GM23248 (cell line): ENCODE results near the gene CHRD. TPM values are rescaled to one million over a fixed set of nuclear protein-coding genes. Genes with fewer than 3 reads are reported as not detected.

ENCODE experiments used
- DNase-seq: peaks from one replicate; pipeline ENCODE4 v3.0.0-alpha.2; 2015
- H2AFZ ChIP-seq: fragments of 200-600 bp; sonication (generic); 2 replicates; pipeline ENCODE4 v1.6.1; 2016; ENCODE audit warnings: antibody characterized with exemption
- H3F3A ChIP-seq: fragments of 200-600 bp; sonication (generic); 2 replicates; pipeline ENCODE4 v1.6.1; 2016; ENCODE audit warnings: mild to moderate bottlenecking, antibody characterized with exemption, mixed run types; ENCODE audit not compliant: insufficient read depth
- H3K27ac ChIP-seq: fragments of 200-600 bp; sonication (generic); 2 replicates; pipeline ENCODE4 v1.5.1; 2016; ENCODE audit warnings: mild to moderate bottlenecking
- H3K27me3 ChIP-seq: fragments of 200-600 bp; sonication (generic); replicated peaks from 2 replicates; pipeline ENCODE4 v1.6.1; 2016; ENCODE audit warnings: mild to moderate bottlenecking; ENCODE audit not compliant: insufficient read depth
- H3K36me3 ChIP-seq: fragments of 200-600 bp; sonication (generic); 2 replicates; pipeline ENCODE4 v1.6.1; 2016; ENCODE audit warnings: low read depth, mild to moderate bottlenecking
- H3K4me1 ChIP-seq: fragments of 200-600 bp; sonication (generic); 2 replicates; pipeline ENCODE4 v1.6.1; 2016; ENCODE audit warnings: mild to moderate bottlenecking; ENCODE audit not compliant: insufficient read depth
- H3K4me2 ChIP-seq: fragments of 200-600 bp; sonication (generic); one replicate; pipeline ENCODE4 v1.6.1; 2016; ENCODE audit warnings: mild to moderate bottlenecking; ENCODE audit not compliant: unreplicated experiment
- H3K4me3 ChIP-seq: fragments of 200-600 bp; sonication (generic); 2 replicates; pipeline ENCODE4 v1.5.1; 2016; ENCODE audit warnings: mild to moderate bottlenecking
- H3K79me2 ChIP-seq: fragments of 200-600 bp; sonication (generic); 2 replicates; pipeline ENCODE4 v1.6.1; 2016; ENCODE audit warnings: mild to moderate bottlenecking; ENCODE audit not compliant: insufficient read depth
- H3K9ac ChIP-seq: fragments of 200-600 bp; sonication (generic); 2 replicates; pipeline ENCODE4 v1.6.1; 2016; ENCODE audit warnings: mild to moderate bottlenecking
- H3K9me2 ChIP-seq: fragments of 200-600 bp; sonication (generic); 2 replicates; pipeline ENCODE4 v1.6.1; 2016; ENCODE audit warnings: mixed run types, mild to moderate bottlenecking, moderate library complexity; ENCODE audit not compliant: insufficient read depth
- H3K9me3 ChIP-seq: fragments of 200-600 bp; sonication (generic); one replicate; pipeline ENCODE4 v1.6.1; 2017; ENCODE audit warnings: low read depth
- H4K20me1 ChIP-seq: fragments of 200-600 bp; sonication (generic); 2 replicates; pipeline ENCODE4 v1.6.0; 2016; ENCODE audit not compliant: insufficient read depth
- EZH2 ChIP-seq: fragments of 200-600 bp; sonication (generic); IDR thresholded peaks from 2 replicates; pipeline ENCODE4 v1.6.1; 2018; ENCODE audit warnings: antibody characterized with exemption, mild to moderate bottlenecking; ENCODE audit not compliant: insufficient read depth, poor library complexity, severe bottlenecking
- EZH2phosphoT487 ChIP-seq: fragments of 200-600 bp; sonication (generic); IDR thresholded peaks from 2 replicates; pipeline ENCODE4 v1.6.1; 2018; ENCODE audit warnings: antibody characterized with exemption, moderate library complexity, mild to moderate bottlenecking, low read depth; ENCODE audit not compliant: insufficient read depth
- WGBS, 2 experiments: methylation state at CpG; one replicate each; pipeline ENCODE4 v1.1.6; 2015 to 2017; ENCODE audit warnings: low lambda C conversion rate in 2 of 2, low coverage in 1 of 2; ENCODE audit errors: missing lambda C conversion rate in 2 of 2; 5-methylcytosine and 5-hydroxymethylcytosine counted together
- in situ Hi-C: fragments of 300-500 bp; cut with MboI; formaldehyde crosslinking; loops from 2 replicates; pipeline ENCODE4 v1.15.0; 2020
- polyA plus RNA-seq: library from polyadenylated mRNA; unstranded; fragments of >200 nt; fragmentation: Nextera tagmentation; extraction: Ambion mirVana; gene quantifications from 2 replicates; pipeline ENCODE4 v1.2.1, GENCODE V29; 2016
- total RNA-seq: library from RNA; depleted of rRNA; stranded (reverse); fragments of >200 nt; shearing (Covaris generic); gene quantifications from 2 replicates; pipeline ENCODE4 v1.2.3, GENCODE V29; 2014

The CHRD gene
- total and polyA plus RNA-seq, 2 experiments from 2014 or later: 0.15 to 0.22 TPM

DNA sequence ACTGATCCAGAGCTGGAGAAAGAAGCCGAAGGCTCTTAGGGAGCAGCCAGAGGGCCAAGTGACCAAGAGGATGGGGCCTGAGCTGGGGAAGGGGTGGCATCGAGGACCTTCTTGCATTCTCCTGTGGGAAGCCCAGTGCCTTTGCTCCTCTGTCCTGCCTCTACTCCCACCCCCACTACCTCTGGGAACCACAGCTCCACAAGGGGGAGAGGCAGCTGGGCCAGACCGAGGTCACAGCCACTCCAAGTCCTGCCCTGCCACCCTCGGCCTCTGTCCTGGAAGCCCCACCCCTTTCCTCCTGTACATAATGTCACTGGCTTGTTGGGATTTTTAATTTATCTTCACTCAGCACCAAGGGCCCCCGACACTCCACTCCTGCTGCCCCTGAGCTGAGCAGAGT is 9.5 kb downstream of the CHRD start:
- WGBS, 2 experiments: 66 to 70% methylated on average over 5 of the region's 5 CpGs

DNA sequence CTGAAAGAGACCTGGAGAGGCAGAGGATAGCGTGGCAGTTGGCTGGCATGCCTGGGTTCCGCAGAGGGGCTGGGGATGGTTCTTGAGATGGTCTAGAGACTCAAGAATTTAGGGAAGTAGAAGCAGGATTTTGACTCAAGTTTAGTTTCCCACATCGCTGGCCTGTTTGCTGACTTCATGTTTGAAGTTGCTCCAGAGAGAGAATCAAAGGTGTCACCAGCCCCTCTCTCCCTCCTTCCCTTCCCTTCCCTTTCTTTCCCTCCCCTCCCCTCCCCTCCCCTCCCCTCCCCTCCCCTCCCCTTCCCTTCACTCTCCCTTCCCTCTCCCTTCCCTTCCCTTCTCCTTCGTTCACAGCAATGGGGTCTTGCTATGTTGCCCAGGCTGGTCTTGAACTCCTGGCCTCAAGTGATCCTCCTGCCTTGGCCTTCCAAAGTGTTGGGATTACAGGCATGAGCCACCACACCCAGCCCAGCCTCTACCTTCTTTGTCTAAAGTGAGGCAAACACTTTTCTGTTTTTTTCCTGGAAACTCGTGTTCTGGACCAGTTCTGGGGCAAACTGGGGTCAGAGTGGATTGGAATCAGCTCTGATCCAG is 10.2 kb downstream of the CHRD start:
- in situ Hi-C loops: no loop called here
- Histone ChIP-seq H3K27me3 (peaks cover 6% of the 10 kb centered on the region; the same call in 1 of the 2 replicates), H3K4me2 (no peak overlapping the region), H3F3A (no peaks in the 10 kb centered on the region), H3K9ac (no peak overlapping the region), H3K79me2 (no peaks in the 10 kb centered on the region), H4K20me1 (no peaks in the 10 kb centered on the region), H3K4me3 (no peak overlapping the region), H3K9me3 (no peaks in the 10 kb centered on the region), H3K27ac (no peak overlapping the region), H2AFZ (no peak overlapping the region), H3K9me2 (no peaks in the 10 kb centered on the region), H3K4me1 (no peaks in the 10 kb centered on the region), H3K36me3 (no peaks in the 10 kb centered on the region)
- TF ChIP-seq EZH2phosphoT487 (no peak), EZH2 (no peak)
- 69 to 80% methylated on average over 5 of the region's 5 CpGs for WGBS, 2 experiments
- no peak for DNase-seq

More for the DNA sequence above, 9.5 kb downstream of the CHRD start:
- Histone ChIP-seq H3K27me3 (peaks cover 6% of the 10 kb centered on the region; the same call in 1 of the 2 replicates), H3K4me3 (no peak overlapping the region), H3K9me2 (no peaks in the 10 kb centered on the region), H3K4me2 (no peak overlapping the region), H3K4me1 (no peaks in the 10 kb centered on the region), H3K79me2 (no peaks in the 10 kb centered on the region), H3K9me3 (no peaks in the 10 kb centered on the region), H3K9ac (no peak overlapping the region), H3K27ac (no peak overlapping the region), H2AFZ (no peak overlapping the region), H3F3A (no peaks in the 10 kb centered on the region), H3K36me3 (no peaks in the 10 kb centered on the region), H4K20me1 (no peaks in the 10 kb centered on the region)
- in situ Hi-C loops: no loop called here
- TF ChIP-seq EZH2 (no peak), EZH2phosphoT487 (no peak)
- no peak for DNase-seq

GRCh38 chr3:184391266-184391665 is 11.4 kb downstream of the CHRD start:
- Histone ChIP-seq H3F3A (no peaks in the 10 kb centered on the region), H3K79me2 (no peaks in the 10 kb centered on the region), H3K4me3 (no peak overlapping the region), H3K4me1 (no peaks in the 10 kb centered on the region), H3K4me2 (no peak overlapping the region), H4K20me1 (no peaks in the 10 kb centered on the region), H3K27ac (no peak overlapping the region), H3K9ac (no peak overlapping the region), H3K9me2 (no peaks in the 10 kb centered on the region), H3K36me3 (no peaks in the 10 kb centered on the region), H3K9me3 (no peaks in the 10 kb centered on the region), H2AFZ (no peak overlapping the region), H3K27me3 (peaks cover 6% of the 10 kb centered on the region; the same call in 1 of the 2 replicates)
- TF ChIP-seq EZH2: no peak
- TF ChIP-seq EZH2phosphoT487: no peak
- in situ Hi-C loops: no loop called here
- peak; percentile 16 for DNase-seq
- 67 to 83% methylated on average over 3 of the region's 3 CpGs for WGBS, 2 experiments

GRCh38 chr3:184395320-184395660 is 15.4 kb downstream of the CHRD start:
- Histone ChIP-seq H3K4me1 (peaks cover 4% of the 10 kb centered on the region), H3K9me2 (no peaks in the 10 kb centered on the region), H3K36me3 (no peaks in the 10 kb centered on the region), H3K9ac (no peak overlapping the region), H3K4me2 (no peak overlapping the region), H3K79me2 (no peaks in the 10 kb centered on the region), H3K27me3 (peaks cover 6% of the 10 kb centered on the region; the same call in 1 of the 2 replicates), H3K4me3 (no peak overlapping the region), H3K27ac (no peak overlapping the region), H4K20me1 (no peaks in the 10 kb centered on the region), H2AFZ (no peak overlapping the region), H3K9me3 (no peaks in the 10 kb centered on the region), H3F3A (no peaks in the 10 kb centered on the region)
- WGBS, 2 experiments: 68 to 70% methylated on average over 5 of the region's 5 CpGs
- no peak for TF ChIP-seq EZH2
- no peak for TF ChIP-seq EZH2phosphoT487
- no peak for DNase-seq
- in situ Hi-C loops: no loop called here

DNA sequence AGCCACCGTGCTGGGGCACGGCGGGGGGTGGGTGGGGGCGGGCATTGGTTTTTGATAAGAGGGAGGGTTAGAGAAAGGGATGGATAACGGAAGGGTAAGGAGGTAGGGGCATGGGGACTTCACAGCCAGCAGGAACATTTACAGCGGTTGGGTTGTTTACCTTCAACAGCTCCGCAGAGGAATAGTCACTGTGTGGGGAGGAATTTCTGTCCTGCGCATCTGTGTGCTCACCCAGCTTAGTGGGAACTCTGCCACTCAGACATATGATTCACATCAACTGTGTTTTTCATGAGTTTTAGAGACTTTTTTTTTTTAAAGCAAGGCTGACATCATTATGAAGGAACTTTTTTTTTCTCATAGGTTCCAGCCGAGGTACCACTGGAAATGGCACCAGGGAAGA is 19.6 kb downstream of the CHRD start:
- Histone ChIP-seq H3K9me2 (no peaks in the 10 kb centered on the region), H3K4me1 (peaks cover 4% of the 10 kb centered on the region), H3K27me3 (peaks cover 5% of the 10 kb centered on the region; the same call in 1 of the 2 replicates), H3K79me2 (no peaks in the 10 kb centered on the region), H2AFZ (no peak overlapping the region), H3K4me2 (peak overlapping the region; percentile 22), H3K4me3 (no peak overlapping the region), H3K9me3 (no peaks in the 10 kb centered on the region), H4K20me1 (no peaks in the 10 kb centered on the region), H3K9ac (no peak overlapping the region), H3K27ac (no peak overlapping the region), H3F3A (no peaks in the 10 kb centered on the region), H3K36me3 (no peaks in the 10 kb centered on the region)
- in situ Hi-C loops: no loop called here
- WGBS, 2 experiments: 17 to 19% methylated on average over 8 to 9 of the region's 9 CpGs
- TF ChIP-seq EZH2phosphoT487: no peak
- TF ChIP-seq EZH2: no peak
- peak; percentile 96 for DNase-seq
